ENCODE measurements around the gene FAM53C.

FAM53C gene

GRCh38 chr5:138364576-138364975 is 26.5 kb downstream of the FAM53C start:
- no peaks in the 10 kb centered on the region for H4K20me1 ChIP-seq (ENCODE audit: insufficient read depth, low read length)
- no peaks in the 10 kb centered on the region for H3K9me2 ChIP-seq (ENCODE audit: low read depth, low read length)
- TF ChIP-seq EZH2 (IDR thresholded peaks at IDR 0.05; ENCODE audit: borderline replicate concordance, low read length) = no peak
- TF ChIP-seq CTCF (IDR thresholded peaks at IDR 0.05; ENCODE audit: low read length) = no peak

GRCh38 chr5:138366632-138367382 is 28.7 kb downstream of the FAM53C start:
- Histone ChIP-seq H3K9me3 (ENCODE audit: low read length) (no peaks in the 10 kb centered on the region), H3K27ac (ENCODE audit: low read depth, low read length, poor library complexity, severe bottlenecking) (no peak overlapping the region), H3K79me2 (ENCODE audit: insufficient read depth, low read length) (peaks cover 93% of the 10 kb centered on the region), H3K4me2 (ENCODE audit: low read length) (no peak overlapping the region), H3K27me3 (ENCODE audit: insufficient read depth, low read length) (no peaks in the 10 kb centered on the region), H3K36me3 (ENCODE audit: insufficient read depth, low read length) (no peaks in the 10 kb centered on the region), H3K9me2 (ENCODE audit: low read depth, low read length) (no peaks in the 10 kb centered on the region), H3K9ac (ENCODE audit: low read length) (no peak overlapping the region), H3K4me3 (ENCODE audit: low read depth, low read length, poor library complexity, severe bottlenecking) (no peak overlapping the region), H2AFZ (ENCODE audit: low read length) (no peak overlapping the region), H3F3A (ENCODE audit: insufficient read depth, low read length) (no peaks in the 10 kb centered on the region), H4K20me1 (ENCODE audit: insufficient read depth, low read length) (no peaks in the 10 kb centered on the region), H3K4me1 (ENCODE audit: insufficient read depth, low read length, severe bottlenecking) (peaks cover 12% of the 10 kb centered on the region)
- TF ChIP-seq EZH2 (IDR thresholded peaks at IDR 0.05; ENCODE audit: borderline replicate concordance, low read length) (no peak), CTCF (IDR thresholded peaks at IDR 0.05; ENCODE audit: low read length) (no peak)

More at GRCh38 chr5:138364576-138364975, 26.5 kb downstream of the FAM53C start:
- H3K4me3 ChIP-seq (ENCODE audit: low read depth, low read length, poor library complexity, severe bottlenecking) = no peak overlapping the region
- no peaks in the 10 kb centered on the region; the same call in 1 of the 2 replicates for H3F3A ChIP-seq (ENCODE audit: insufficient read depth, low read length)
- peaks cover 94% of the 10 kb centered on the region for H3K79me2 ChIP-seq (ENCODE audit: insufficient read depth, low read length)
- no peaks in the 10 kb centered on the region for H3K36me3 ChIP-seq (ENCODE audit: insufficient read depth, low read length)
- no peak overlapping the region for H3K4me2 ChIP-seq (ENCODE audit: low read length)
- H2AFZ ChIP-seq (ENCODE audit: low read length) = no peak overlapping the region
- H3K27me3 ChIP-seq (ENCODE audit: insufficient read depth, low read length) = no peaks in the 10 kb centered on the region
- H3K27ac ChIP-seq (ENCODE audit: low read depth, low read length, poor library complexity, severe bottlenecking) = no peak overlapping the region
- H3K4me1 ChIP-seq (ENCODE audit: insufficient read depth, low read length, severe bottlenecking) = peaks cover 28% of the 10 kb centered on the region
- no peak overlapping the region for H3K9ac ChIP-seq (ENCODE audit: low read length)
- H3K9me3 ChIP-seq (ENCODE audit: low read length) = no peaks in the 10 kb centered on the region

GRCh38 chr5:138369261-138369660 is 31.2 kb downstream of the FAM53C start:
- no peak overlapping the region for H3K27ac ChIP-seq (ENCODE audit: low read depth, low read length, poor library complexity, severe bottlenecking)

More at GRCh38 chr5:138369261-138369660, 31.2 kb downstream of the FAM53C start:
- Histone ChIP-seq H3K4me3 (ENCODE audit: low read depth, low read length, poor library complexity, severe bottlenecking) (no peak overlapping the region), H3K9me2 (ENCODE audit: low read depth, low read length) (no peaks in the 10 kb centered on the region), H3K4me2 (ENCODE audit: low read length) (no peak overlapping the region), H3K27me3 (ENCODE audit: insufficient read depth, low read length) (no peaks in the 10 kb centered on the region), H3F3A (ENCODE audit: insufficient read depth, low read length) (no peaks in the 10 kb centered on the region), H3K4me1 (ENCODE audit: insufficient read depth, low read length, severe bottlenecking) (peaks cover 12% of the 10 kb centered on the region), H3K79me2 (ENCODE audit: insufficient read depth, low read length) (peaks cover 77% of the 10 kb centered on the region), H4K20me1 (ENCODE audit: insufficient read depth, low read length) (no peaks in the 10 kb centered on the region), H3K9ac (ENCODE audit: low read length) (no peak overlapping the region), H3K36me3 (ENCODE audit: insufficient read depth, low read length) (peaks cover 20% of the 10 kb centered on the region; the same call in 1 of the 2 replicates), H3K9me3 (ENCODE audit: low read length) (no peaks in the 10 kb centered on the region), H2AFZ (ENCODE audit: low read length) (no peak overlapping the region)
- TF ChIP-seq EZH2 (IDR thresholded peaks at IDR 0.05; ENCODE audit: borderline replicate concordance, low read length) (no peak), CTCF (IDR thresholded peaks at IDR 0.05; ENCODE audit: low read length) (no peak)
